CD4-positive, alpha-beta T cell treated with Interleukin-10 for 1 hour (primary cell): Measurements from ENCODE around the gene TMEM145.

ENCODE experiments used
- DNase-seq: peaks from one replicate; pipeline ENCODE4 v3.0.0-alpha.2; 2020

The TMEM145 gene

DNA sequence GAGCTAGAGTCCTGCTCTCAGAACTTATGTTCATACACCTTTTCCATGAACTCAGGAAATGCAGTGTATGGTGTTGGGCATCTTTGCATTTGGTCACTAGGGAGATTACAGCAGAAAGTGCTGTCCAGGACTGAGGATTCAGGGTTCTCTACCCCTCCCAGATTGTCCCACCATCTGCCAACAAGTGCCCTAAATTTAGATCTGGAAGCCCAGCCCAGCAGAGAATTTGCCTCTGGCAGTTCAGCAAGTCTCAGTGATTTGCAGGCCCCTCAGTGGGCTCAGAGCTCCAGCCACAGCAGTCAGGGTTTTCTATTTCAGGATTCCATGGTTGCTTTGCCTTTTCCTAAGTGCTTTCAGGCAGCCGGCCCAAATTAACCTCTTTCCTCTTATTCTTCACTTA is 53.6 kb downstream of the TMEM145 start:
- no peak for DNase-seq

DNA sequence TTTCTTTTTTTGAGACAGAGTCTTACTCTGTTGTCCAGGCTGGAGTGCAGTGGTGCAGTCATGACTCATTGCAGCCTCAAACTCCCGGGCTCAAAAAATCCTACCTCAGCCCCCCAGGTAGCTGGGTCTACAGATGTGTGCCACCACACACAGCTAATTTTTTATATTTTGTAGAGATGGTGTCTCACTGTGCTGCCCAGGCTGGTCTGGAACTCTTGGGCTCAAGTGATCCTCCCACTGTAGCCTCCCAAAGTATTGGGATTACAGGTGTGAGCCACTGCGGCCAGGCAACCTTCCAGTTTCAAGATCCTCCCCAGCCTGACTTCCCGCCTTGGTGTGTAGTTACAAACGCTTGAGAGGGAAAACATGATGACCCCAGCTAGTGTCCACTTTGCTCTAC is 54.8 kb downstream of the TMEM145 start:
- no peak for DNase-seq

DNA sequence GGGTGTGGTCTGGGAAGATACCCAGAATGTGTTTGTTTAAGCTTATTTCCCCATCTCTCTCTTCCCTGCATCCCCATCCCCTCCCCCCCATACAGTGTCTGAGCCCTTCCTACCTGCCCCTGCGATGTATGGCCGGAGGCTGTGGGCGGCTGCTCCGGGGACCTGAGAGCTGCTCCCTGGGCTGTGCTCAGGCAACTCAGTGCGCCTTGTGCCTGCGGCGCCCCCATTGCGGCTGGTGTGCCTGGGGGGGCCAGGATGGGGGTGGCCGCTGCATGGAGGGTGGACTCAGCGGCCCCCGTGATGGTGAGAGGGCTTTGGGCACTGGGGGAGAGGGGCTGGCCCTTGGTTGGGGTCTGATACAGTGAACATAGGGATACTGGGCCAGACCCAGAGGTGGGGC is 55.3 kb downstream of the TMEM145 start:
- DNase-seq: no peak

DNA sequence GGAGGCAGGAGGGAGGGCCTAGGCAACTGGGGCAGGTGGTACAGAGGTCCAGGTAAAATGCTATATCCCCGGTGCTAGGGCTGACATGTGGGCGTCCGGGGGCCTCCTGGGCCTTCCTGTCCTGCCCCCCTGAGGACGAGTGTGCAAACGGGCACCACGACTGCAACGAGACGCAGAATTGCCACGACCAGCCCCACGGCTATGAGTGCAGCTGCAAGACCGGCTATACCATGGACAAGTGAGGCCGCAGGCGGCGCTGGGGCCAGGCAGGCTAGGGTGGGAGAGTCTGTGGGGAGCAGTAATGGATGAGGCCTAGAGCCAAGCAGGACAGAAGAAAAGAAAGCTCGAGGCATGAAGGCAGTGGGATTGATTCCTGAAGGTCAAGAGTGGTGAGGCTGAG is 55.7 kb downstream of the TMEM145 start:
- no peak for DNase-seq

DNA sequence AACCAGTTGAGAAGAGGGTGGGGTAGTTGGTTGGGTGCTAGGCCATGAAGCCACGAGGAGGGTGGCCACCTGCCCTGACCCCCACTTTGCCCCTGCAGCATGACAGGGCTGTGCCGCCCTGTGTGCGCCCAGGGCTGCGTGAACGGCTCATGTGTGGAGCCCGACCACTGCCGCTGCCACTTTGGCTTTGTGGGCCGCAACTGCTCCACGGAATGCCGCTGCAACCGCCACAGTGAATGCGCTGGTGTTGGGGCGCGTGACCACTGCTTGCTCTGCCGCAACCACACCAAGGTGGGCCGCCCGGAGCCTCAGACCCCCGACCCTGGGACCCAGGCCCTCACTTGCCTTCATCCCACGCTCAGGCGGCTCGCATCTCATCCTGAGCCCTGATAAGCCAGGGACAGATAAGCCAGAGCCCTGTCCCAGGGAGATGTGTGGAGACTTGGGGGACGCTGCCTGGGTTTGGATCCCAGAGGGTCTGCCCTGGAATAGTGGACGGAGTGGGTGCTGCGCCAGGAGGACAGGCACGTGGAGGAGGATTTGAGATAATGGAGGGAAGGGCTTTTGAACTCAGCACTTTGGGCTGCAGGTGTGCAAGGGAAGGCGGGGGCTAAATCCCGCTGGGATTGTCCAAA is 56.4 kb downstream of the TMEM145 start:
- DNase-seq: no peak

DNA sequence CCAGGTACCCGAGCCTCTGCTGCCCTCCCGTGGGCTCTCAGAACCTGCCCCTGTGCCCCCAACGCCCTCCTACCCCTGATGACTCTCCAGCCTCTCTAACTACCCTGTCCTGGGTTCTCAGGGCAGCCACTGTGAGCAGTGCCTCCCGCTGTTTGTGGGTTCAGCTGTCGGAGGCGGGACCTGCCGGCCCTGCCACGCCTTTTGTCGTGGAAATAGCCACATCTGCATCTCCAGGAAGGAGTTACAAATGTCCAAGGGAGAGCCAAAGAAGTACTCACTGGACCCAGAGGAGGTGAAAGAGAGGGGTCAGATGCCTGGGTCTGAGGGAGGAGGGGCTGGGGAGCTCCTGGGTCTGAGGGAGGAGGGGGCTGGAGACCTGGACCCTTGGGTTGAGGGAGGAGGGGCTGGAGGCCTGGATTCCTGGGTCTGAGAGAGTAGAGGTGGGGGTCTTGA is 57.0 kb downstream of the TMEM145 start:
- DNase-seq: no peak

DNA sequence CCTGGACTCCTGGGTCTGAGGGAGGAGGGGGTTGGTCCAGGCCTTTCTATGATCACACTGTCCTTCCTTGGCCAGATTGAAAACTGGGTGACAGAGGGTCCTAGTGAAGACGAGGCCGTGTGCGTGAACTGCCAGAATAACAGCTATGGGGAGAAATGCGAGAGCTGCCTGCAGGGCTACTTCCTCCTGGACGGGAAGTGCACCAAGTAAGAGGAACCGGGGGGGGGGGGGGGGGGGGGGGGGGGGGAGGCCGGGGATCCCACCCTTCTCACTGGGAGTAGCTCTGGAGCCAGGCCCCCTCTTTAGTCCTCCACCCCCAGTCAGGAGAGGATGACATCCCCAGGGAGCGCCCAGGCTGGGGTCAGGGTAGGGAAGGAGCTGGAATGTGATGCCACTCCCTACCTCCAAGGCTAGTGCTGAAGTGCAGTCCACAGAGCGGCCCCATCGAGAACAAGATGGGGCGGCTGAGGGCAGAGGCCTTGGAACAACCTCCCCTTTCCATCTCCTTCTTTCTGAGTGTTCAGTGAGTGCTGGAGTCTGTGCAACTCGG is 57.6 kb downstream of the TMEM145 start:
- DNase-seq: no peak
